ENCODE data around the gene HDAC2. TPM values are rescaled to one million over a fixed set of nuclear protein-coding genes. Genes with fewer than 3 reads are reported as not detected.
"Not testable (repeated sequence)": the region's sequence is repeated elsewhere in the genome, so short reads cannot be mapped to it uniquely, and the experiment has no call there.

The HDAC2 gene
- total and polyA plus RNA-seq, 10 donors = 42.7 to 62.7 (median 53.1) TPM

- TF ChIP-seq POLR2A (IDR thresholded peaks at IDR 0.05) = no peak
- TF ChIP-seq POLR2AphosphoS5 (IDR thresholded peaks at IDR 0.05) = no peak
- TF ChIP-seq CTCF (IDR thresholded peaks at IDR 0.05 in 8 of 11, conservative IDR thresholded peaks at IDR 0.05 in 3 of 11) = peak in 10 of 11 experiments; percentile 22 to 83 (median 77)
- intact Hi-C loops (cut with DNase I; ENCODE audit: low total_unique reads) = no loop called here
- Histone ChIP-seq H3K27ac (no peak overlapping the region), H3K27me3 (replicated peaks in 1 of 7) (no peaks in the 10 kb centered on the region), H3K9me3 (peaks cover 0 to 8% (median 0%) of the 10 kb centered on the region in 8 donors), H3K36me3 (peaks cover 0 to 50% (median 28%) of the 10 kb centered on the region in 6 donors), H3K4me3 (no peak overlapping the region), H3K4me1 (no peaks in the 10 kb centered on the region)
- 86 to 92% (median 90%) methylated on average over 6 of the region's 6 CpGs for WGBS, 5 donors
- peak; percentile 54 for DNase-seq
Measured at GRCh38 chr6:113936093-113936934, 34.6 kb downstream of the HDAC2 start.

- Histone ChIP-seq H3K27ac (no peak overlapping the region), H3K4me1 (no peaks in the 10 kb centered on the region), H3K9me3 (peaks cover 0 to 30% (median 13%) of the 10 kb centered on the region in 8 donors), H3K36me3 (peaks cover 0 to 28% (median 11%) of the 10 kb centered on the region in 6 donors), H3K27me3 (replicated peaks in 1 of 7) (no peaks in the 10 kb centered on the region), H3K4me3 (no peak overlapping the region)
- no peak for DNase-seq
- intact Hi-C loops (cut with DNase I; ENCODE audit: low total_unique reads) = no loop called here
- TF ChIP-seq POLR2AphosphoS5 (IDR thresholded peaks at IDR 0.05) (no peak), POLR2A (IDR thresholded peaks at IDR 0.05) (no peak), CTCF (IDR thresholded peaks at IDR 0.05 in 8 of 11, conservative IDR thresholded peaks at IDR 0.05 in 3 of 11) (no peak)
- 95 to 100% (median 96%) methylated on average over 2 of the region's 2 CpGs for WGBS, 5 donors
Measured at GRCh38 chr6:113934101-113934500, 36.8 kb downstream of the HDAC2 start.

GRCh38 chr6:113931907-113932306 lies 39.0 kb downstream of the HDAC2 start:
- intact Hi-C loops (cut with DNase I; ENCODE audit: low total_unique reads); H3K36me3 ChIP-seq; H3K27me3 ChIP-seq (replicated peaks in 1 of 7); H3K4me1 ChIP-seq; H3K4me3 ChIP-seq; H3K27ac ChIP-seq: not testable (repeated sequence)
- DNase-seq = peak; percentile 62
- 89 to 94% (median 93%) methylated on average over 17 to 23 of the region's 23 CpGs for WGBS, 5 donors
- H3K9me3 ChIP-seq = peaks cover 0 to 40% (median 20%) of the 10 kb centered on the region in 8 donors

- H3K36me3 ChIP-seq = peaks cover 0 to 8% (median 0%) of the 10 kb centered on the region in 6 donors
- no peak for DNase-seq
- intact Hi-C loops (cut with DNase I; ENCODE audit: low total_unique reads) = no loop called here
- H3K4me1 ChIP-seq = no peaks in the 10 kb centered on the region
- H3K4me3 ChIP-seq = no peak overlapping the region
- peaks cover 0 to 40% (median 20%) of the 10 kb centered on the region in 8 donors for H3K9me3 ChIP-seq
- H3K27ac ChIP-seq = no peak overlapping the region
- TF ChIP-seq POLR2A (IDR thresholded peaks at IDR 0.05) (no peak), CTCF (IDR thresholded peaks at IDR 0.05 in 8 of 11, conservative IDR thresholded peaks at IDR 0.05 in 3 of 11) (no peak)
- no peaks in the 10 kb centered on the region for H3K27me3 ChIP-seq (replicated peaks in 1 of 7)
Measured at GRCh38 chr6:113930183-113930582, 40.8 kb downstream of the HDAC2 start.

All from spleen (tissue), 11 donors.